Trophoblast cell (in vitro differentiated cells and primary cell): Measurements from ENCODE around the gene PARVB.

Source experiments
- DNase-seq, 2 donors: peaks; one replicate each; pipeline ENCODE4 v3.0.0-alpha.2; 2016
- H2AFZ ChIP-seq: 2 replicates; pipeline ENCODE4 v1.6.1; 2013; ENCODE audit warnings: low read length, moderate library complexity, mild to moderate bottlenecking; ENCODE audit not compliant: insufficient read depth, poor library complexity
- H2AK5ac ChIP-seq: 2 replicates; pipeline ENCODE4 v1.6.1; 2013; ENCODE audit warnings: mild to moderate bottlenecking, low read length
- H2BK120ac ChIP-seq: 2 replicates; pipeline ENCODE4 v1.6.1; 2013; ENCODE audit warnings: low read length, mild to moderate bottlenecking, moderate library complexity; ENCODE audit not compliant: insufficient read depth, poor library complexity
- H2BK12ac ChIP-seq: 2 replicates; pipeline ENCODE4 v1.6.1; 2013; ENCODE audit warnings: mild to moderate bottlenecking, low read length, moderate library complexity
- H2BK5ac ChIP-seq: 2 replicates; pipeline ENCODE4 v1.6.1; 2013; ENCODE audit warnings: low read length, low read depth, moderate library complexity, mild to moderate bottlenecking; ENCODE audit not compliant: poor library complexity
- H3K14ac ChIP-seq: 2 replicates; pipeline ENCODE4 v1.6.1; 2013; ENCODE audit warnings: mild to moderate bottlenecking, low read length
- H3K18ac ChIP-seq: 2 replicates; pipeline ENCODE4 v1.6.1; 2013; ENCODE audit warnings: mild to moderate bottlenecking, low read length
- H3K23ac ChIP-seq: 2 replicates; pipeline ENCODE4 v1.6.1; 2013; ENCODE audit warnings: low read length
- H3K27ac ChIP-seq: 2 replicates; pipeline ENCODE4 v1.5.1; 2013; ENCODE audit warnings: low read depth, mild to moderate bottlenecking, inconsistent platforms, low read length, moderate library complexity
- H3K27me3 ChIP-seq: 2 replicates; pipeline ENCODE4 v1.6.1; 2013; ENCODE audit warnings: inconsistent platforms, mild to moderate bottlenecking, low read length, moderate library complexity; ENCODE audit not compliant: insufficient read depth
- H3K36me3 ChIP-seq, 2 experiments: 1 replicate in 1 of 2; 2 replicates in 1 of 2; pipeline ENCODE4 v1.6.1; 2013; ENCODE audit warnings: low read length in 2 of 2, mild to moderate bottlenecking in 2 of 2, moderate library complexity in 1 of 2; ENCODE audit not compliant: insufficient read depth in 2 of 2, control insufficient read depth in 1 of 2
- H3K4ac ChIP-seq: 2 replicates; pipeline ENCODE4 v1.6.1; 2013; ENCODE audit warnings: low read depth, mild to moderate bottlenecking, low read length, moderate library complexity
- H3K4me1 ChIP-seq, 2 experiments: 1 replicate in 1 of 2; 2 replicates in 1 of 2; pipeline ENCODE4 v1.6.1; 2013; ENCODE audit warnings: low read length in 2 of 2, mild to moderate bottlenecking in 2 of 2, moderate library complexity in 1 of 2; ENCODE audit not compliant: insufficient read depth in 2 of 2, control insufficient read depth in 1 of 2
- H3K4me2 ChIP-seq: 2 replicates; pipeline ENCODE4 v1.6.1; 2013; ENCODE audit warnings: inconsistent platforms, mild to moderate bottlenecking, low read length, moderate library complexity
- H3K4me3 ChIP-seq: 2 replicates; pipeline ENCODE4 v1.5.1; 2013; ENCODE audit warnings: mild to moderate bottlenecking, low read depth, low read length, inconsistent platforms
- H3K79me1 ChIP-seq: one replicate; pipeline ENCODE4 v1.6.1; 2013; ENCODE audit warnings: low read length
- H3K79me2 ChIP-seq: 2 replicates; pipeline ENCODE4 v1.6.1; 2013; ENCODE audit warnings: low read length, mild to moderate bottlenecking; ENCODE audit not compliant: control insufficient read depth, insufficient read depth, poor library complexity
- H3K9ac ChIP-seq: 2 replicates; pipeline ENCODE4 v1.6.1; 2013; ENCODE audit warnings: mild to moderate bottlenecking, low read length
- H3K9me3 ChIP-seq: 2 replicates; pipeline ENCODE4 v1.6.1; 2013; ENCODE audit warnings: low read depth, mild to moderate bottlenecking, control low read depth, inconsistent platforms, low read length; ENCODE audit not compliant: insufficient read depth
- H4K12ac ChIP-seq: 2 replicates; pipeline ENCODE4 v1.6.1; 2013; ENCODE audit warnings: low read depth, mild to moderate bottlenecking, low read length, moderate library complexity
- H4K8ac ChIP-seq: 2 replicates; pipeline ENCODE4 v1.6.1; 2013; ENCODE audit warnings: low read depth, mild to moderate bottlenecking, low read length, moderate library complexity
- H4K91ac ChIP-seq: one replicate; pipeline ENCODE4 v1.6.1; 2013; ENCODE audit warnings: low read depth, mild to moderate bottlenecking, low read length, moderate library complexity
- WGBS: extraction: QIAGEN DNeasy Blood & Tissue Kit; methylation state at CpG from one replicate; pipeline ENCODE4 v1.1.7; 2013; ENCODE audit warnings: missing lambda C conversion rate; ENCODE audit not compliant: insufficient read length, insufficient coverage; ENCODE audit errors: extremely low coverage; 5-methylcytosine and 5-hydroxymethylcytosine counted together

Gene PARVB

DNA sequence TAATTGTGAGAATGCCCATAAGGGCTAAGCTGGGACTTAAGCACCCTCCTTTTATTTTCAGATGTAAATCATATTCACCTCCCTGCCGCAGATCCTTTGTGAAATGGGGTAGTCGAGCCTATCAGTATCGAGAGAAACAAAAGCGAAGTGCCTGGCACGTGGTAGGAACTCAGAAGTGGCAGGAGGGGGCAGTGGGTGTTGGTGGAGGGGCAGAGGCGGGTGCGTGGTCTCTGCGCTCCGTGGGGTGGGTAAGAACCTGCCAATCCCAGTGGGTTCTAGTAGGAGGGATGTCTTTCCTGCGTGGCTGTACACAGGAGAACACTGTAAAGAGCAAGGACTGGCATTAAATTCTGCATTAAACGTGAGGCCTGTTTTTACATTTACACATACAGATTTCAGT, 21.8 kb upstream of the PARVB start:
- no peaks in the 10 kb centered on the region for H3K4me1 ChIP-seq
- no peak overlapping the region for H4K91ac ChIP-seq
- no peak overlapping the region for H3K23ac ChIP-seq
- H2AK5ac ChIP-seq, result no peak overlapping the region
- H3K4me2 ChIP-seq, result no peak overlapping the region
- no peak overlapping the region for H3K27ac ChIP-seq
- H4K12ac ChIP-seq, result no peak overlapping the region
- peaks cover 8 to 15% of the 10 kb centered on the region in 2 experiments for H3K36me3 ChIP-seq
- H2BK120ac ChIP-seq, result no peak overlapping the region
- H2AFZ ChIP-seq, result no peak overlapping the region
- no peaks in the 10 kb centered on the region for H3K79me2 ChIP-seq
- H3K79me1 ChIP-seq, result no peaks in the 10 kb centered on the region
- no peak overlapping the region for H3K4me3 ChIP-seq
- no peak for DNase-seq
- no peak overlapping the region for H3K14ac ChIP-seq
- peaks cover 2% of the 10 kb centered on the region for H3K9me3 ChIP-seq
- no peak overlapping the region for H3K9ac ChIP-seq
- H3K4ac ChIP-seq, result no peak overlapping the region
- H3K27me3 ChIP-seq, result no peaks in the 10 kb centered on the region
- WGBS, result no CpG with 5 or more reads among the region's 11 CpGs
- no peak overlapping the region for H2BK12ac ChIP-seq
- no peak overlapping the region for H4K8ac ChIP-seq
- no peak overlapping the region for H2BK5ac ChIP-seq
- H3K18ac ChIP-seq, result no peak overlapping the region

GRCh38 chr22:44002997-44003396, 21.1 kb upstream of the PARVB start:
- WGBS, result no CpG with 5 or more reads among the region's 8 CpGs

GRCh38 chr22:44003405-44004103, 20.5 kb upstream of the PARVB start:
- H2BK5ac ChIP-seq, result no peak overlapping the region
- WGBS, result no CpG with 5 or more reads among the region's 7 CpGs

More at GRCh38 chr22:44002997-44003396, 21.1 kb upstream of the PARVB start:
- no peak overlapping the region for H4K8ac ChIP-seq
- no peak overlapping the region for H3K27ac ChIP-seq
- no peak overlapping the region for H2BK5ac ChIP-seq
- no peak overlapping the region for H3K18ac ChIP-seq
- H4K12ac ChIP-seq, result no peak overlapping the region
- no peak overlapping the region for H2AFZ ChIP-seq
- H3K4me2 ChIP-seq, result no peak overlapping the region
- no peaks in the 10 kb centered on the region for H3K27me3 ChIP-seq
- H2BK120ac ChIP-seq, result no peak overlapping the region
- H3K79me2 ChIP-seq, result no peaks in the 10 kb centered on the region
- H2AK5ac ChIP-seq, result no peak overlapping the region
- H3K9ac ChIP-seq, result no peak overlapping the region
- no peak overlapping the region for H3K14ac ChIP-seq
- no peak overlapping the region for H3K4ac ChIP-seq
- H2BK12ac ChIP-seq, result no peak overlapping the region
- no peaks in the 10 kb centered on the region for H3K79me1 ChIP-seq
- H3K9me3 ChIP-seq, result peaks cover 2% of the 10 kb centered on the region
- peaks cover 5 to 14% of the 10 kb centered on the region in 2 experiments for H3K36me3 ChIP-seq
- no peak overlapping the region for H3K23ac ChIP-seq
- no peak overlapping the region for H4K91ac ChIP-seq
- no peak for DNase-seq
- H3K4me3 ChIP-seq, result no peak overlapping the region
- no peaks in the 10 kb centered on the region for H3K4me1 ChIP-seq

DNA sequence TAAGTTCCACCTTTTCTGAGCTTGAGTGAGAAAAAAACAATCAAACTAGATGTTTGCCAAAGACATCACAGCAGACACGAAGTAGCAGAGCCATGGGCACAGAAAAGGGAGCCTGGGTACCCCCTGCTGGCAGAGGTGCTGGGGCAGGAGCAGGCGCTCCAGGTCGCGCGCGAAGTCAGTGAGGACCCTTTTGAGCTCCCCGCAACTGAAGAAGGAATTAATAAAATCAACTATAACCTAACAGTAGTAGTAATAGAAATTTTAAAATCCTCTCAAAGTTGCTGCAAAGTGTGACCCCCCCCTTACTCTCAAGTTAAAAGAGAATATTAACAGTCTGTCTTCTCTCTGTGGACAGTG, 20.0 kb upstream of the PARVB start:
- Histone ChIP-seq H3K14ac (no peak overlapping the region), H3K4ac (no peak overlapping the region), H2BK120ac (no peak overlapping the region), H2AFZ (no peak overlapping the region), H4K12ac (no peak overlapping the region), H4K8ac (no peak overlapping the region), H4K91ac (no peak overlapping the region), H3K4me3 (no peak overlapping the region), H3K23ac (no peak overlapping the region), H3K27me3 (no peaks in the 10 kb centered on the region), H3K9ac (no peak overlapping the region), H3K79me2 (no peaks in the 10 kb centered on the region), H2BK12ac (no peak overlapping the region), H3K9me3 (peaks cover 2% of the 10 kb centered on the region), H3K27ac (no peak overlapping the region), H3K4me2 (no peak overlapping the region), H2BK5ac (no peak overlapping the region), H3K18ac (no peak overlapping the region), H3K79me1 (no peaks in the 10 kb centered on the region), H3K4me1 (no peaks in the 10 kb centered on the region), H3K36me3 (peaks cover 0 to 6% of the 10 kb centered on the region in 2 experiments), H2AK5ac (no peak overlapping the region)
- WGBS, result no CpG with 5 or more reads among the region's 7 CpGs
- DNase-seq, result no peak

More at GRCh38 chr22:44003405-44004103, 20.5 kb upstream of the PARVB start:
- no peaks in the 10 kb centered on the region for H3K4me1 ChIP-seq
- peaks cover 3 to 10% of the 10 kb centered on the region in 2 experiments for H3K36me3 ChIP-seq
- H3K14ac ChIP-seq, result no peak overlapping the region
- no peaks in the 10 kb centered on the region for H3K79me2 ChIP-seq
- no peak overlapping the region for H4K8ac ChIP-seq
- no peak overlapping the region for H3K23ac ChIP-seq
- DNase-seq, result no peak
- no peaks in the 10 kb centered on the region for H3K27me3 ChIP-seq
- no peak overlapping the region for H4K12ac ChIP-seq
- no peak overlapping the region for H4K91ac ChIP-seq
- no peak overlapping the region for H3K27ac ChIP-seq
- H3K4me2 ChIP-seq, result no peak overlapping the region
- H3K18ac ChIP-seq, result no peak overlapping the region
- no peak overlapping the region for H3K4ac ChIP-seq
- H2AK5ac ChIP-seq, result no peak overlapping the region
- H3K9ac ChIP-seq, result no peak overlapping the region
- H3K9me3 ChIP-seq, result peaks cover 2% of the 10 kb centered on the region
- H3K79me1 ChIP-seq, result no peaks in the 10 kb centered on the region
- H3K4me3 ChIP-seq, result peak overlapping the region; percentile 15
- no peak overlapping the region for H2AFZ ChIP-seq
- no peak overlapping the region for H2BK12ac ChIP-seq
- H2BK120ac ChIP-seq, result no peak overlapping the region
